Left renal pelvis (tissue), 4 donors: Measurements from ENCODE around the gene ATP2A1. TPM values are rescaled to one million over a fixed set of nuclear protein-coding genes. Genes with fewer than 3 reads are reported as not detected.

Experiments
- DNase-seq, 4 donors: peaks; one replicate each; pipeline ENCODE4 v3.0.0-alpha.2; 2013; ENCODE audit warnings: low read depth in 4 of 4, low spot score in 3 of 4
- polyA plus RNA-seq, 4 donors: library from polyadenylated mRNA; unstranded; fragments of 120-200 nt; gene quantifications; one replicate each; pipeline ENCODE4 v1.2.1, GENCODE V29; 2013; ENCODE audit not compliant: insufficient read length in 4 of 4

ATP2A1 gene
- 1 to 10 TPM; 2.5 to 6.4 (median 3.3) TPM for polyA plus RNA-seq

GRCh38 chr16:28878083-28878926 is at the start of gene ATP2A1:
Gene ATP2A1, plus strand, starts transcription at chr16:28878488. Its CDS starts 184 bp downstream, at chr16:28878672.
- no peak for DNase-seq

- DNase-seq = no peak
Measured at GRCh38 chr16:28829747-28830146, 48.5 kb upstream of the ATP2A1 start.

GRCh38 chr16:28830531-28830930 is 47.8 kb upstream of the ATP2A1 start:
- no peak for DNase-seq

GRCh38 chr16:28834349-28834748 is 43.9 kb upstream of the ATP2A1 start:
- DNase-seq = no peak

GRCh38 chr16:28834873-28835863 is 43.1 kb upstream of the ATP2A1 start:
- DNase-seq = no peak

GRCh38 chr16:28835864-28836760 is 42.2 kb upstream of the ATP2A1 start:
- no peak for DNase-seq

GRCh38 chr16:28836761-28837064 is 41.6 kb upstream of the ATP2A1 start:
- no peak for DNase-seq

GRCh38 chr16:28837672-28838557 is 40.4 kb upstream of the ATP2A1 start:
- no peak for DNase-seq

- DNase-seq = no peak
Measured at GRCh38 chr16:28838558-28838918, 39.8 kb upstream of the ATP2A1 start.

- DNase-seq = no peak
Measured at GRCh38 chr16:28839004-28839639, 39.2 kb upstream of the ATP2A1 start.

- DNase-seq = no peak
Measured at GRCh38 chr16:28839899-28840298, 38.4 kb upstream of the ATP2A1 start.

- no peak for DNase-seq
Measured at GRCh38 chr16:28842696-28843095, 35.6 kb upstream of the ATP2A1 start.

GRCh38 chr16:28843766-28844165 is 34.5 kb upstream of the ATP2A1 start:
- no peak for DNase-seq

GRCh38 chr16:28844226-28844885 is 33.9 kb upstream of the ATP2A1 start:
- no peak for DNase-seq

GRCh38 chr16:28845293-28845692 is 33.0 kb upstream of the ATP2A1 start:
- DNase-seq = no peak

GRCh38 chr16:28845761-28846079 is 32.6 kb upstream of the ATP2A1 start:
- no peak for DNase-seq

- DNase-seq = peak; percentile 90 to 97 (median 96)
Measured at GRCh38 chr16:28846080-28846932, 32.0 kb upstream of the ATP2A1 start, which contains the start of gene TUFM. Gene TUFM, minus strand, starts transcription at chr16:28846348. Its CDS starts 79 bp downstream, at chr16:28846269.

- DNase-seq = no peak
Measured at GRCh38 chr16:28846933-28847273, 31.4 kb upstream of the ATP2A1 start.
